Adrenal gland (tissue), 12 donors: ENCODE data around the gene SOX12. TPM values are rescaled to one million over a fixed set of nuclear protein-coding genes. Genes with fewer than 3 reads are reported as not detected.

Source experiments
- DNase-seq, 7 donors: peaks; one replicate each; pipeline ENCODE4 v3.0.0-alpha.2; 2019 to 2020
- H3K27ac ChIP-seq, 5 donors: fragments of 200-600 bp; sonication (generic) in 4 of 5; 1 replicate in 3 of 5; 2 replicates in 2 of 5; pipeline versions ENCODE4 v1.5.1 to v1.8.0; 2016 to 2020; ENCODE audit warnings: mild to moderate bottlenecking in 1 of 5
- H3K27me3 ChIP-seq: fragments of 200-600 bp; 2 replicates; pipeline ENCODE4 v1.8.0; 2021
- H3K36me3 ChIP-seq, 2 donors: fragments of 200-600 bp; replicated peaks in 1 of 2; 1 replicate in 1 of 2; 2 replicates in 1 of 2; pipeline versions ENCODE4 v1.5.1 to v1.8.0; 2018 to 2022
- H3K4me1 ChIP-seq, 2 donors: fragments of 200-600 bp; replicated peaks in 1 of 2; 1 replicate in 1 of 2; 2 replicates in 1 of 2; pipeline versions ENCODE4 v1.5.1 to v1.8.0; 2018 to 2021
- H3K4me3 ChIP-seq, 4 donors: fragments of 200-600 bp; sonication (generic) in 3 of 4; one replicate each; pipeline ENCODE4 v1.5.1; 2016 to 2018
- H3K9me3 ChIP-seq, 3 donors: fragments of 200-600 bp; sonication (generic) in 1 of 3; replicated peaks in 1 of 3; 1 replicate in 2 of 3; 2 replicates in 1 of 3; pipeline versions ENCODE4 v1.5.1 to v1.8.0; 2016 to 2021
- POLR2A ChIP-seq, 2 donors: fragments of 450-650 bp; IDR thresholded peaks; one replicate each; pipeline ENCODE4 v1.6.1; 2017; ENCODE audit warnings: antibody characterized with exemption in 2 of 2, mild to moderate bottlenecking in 2 of 2, moderate library complexity in 1 of 2
- WGBS, 4 donors: extraction: QIAGEN DNeasy Blood & Tissue Kit in 2 of 4; methylation state at CpG; one replicate each; pipeline versions ENCODE4 v1.1.5 to v1.1.7; 2013 to 2017; 5-methylcytosine and 5-hydroxymethylcytosine counted together
- intact Hi-C, 2 donors: fragments of 100-400 bp; cut with DNase I; formaldehyde crosslinking; loops; one replicate each; pipeline versions ENCODE4 v1.14.1 to v1.15.0; 2022 to 2023
- polyA plus RNA-seq, 3 donors: library from polyadenylated mRNA; stranded (reverse); fragments of 200-250 nt in 2 of 3; fragments of 350-450 nt in 1 of 3; fragmentation: Illumina TruSeq in 1 of 3; extraction: RNeasy Lipid Tissue Mini Kit (QIAGEN cat#74804) in 1 of 3; gene quantifications; one replicate each; pipeline ENCODE4 v1.2.3, GENCODE V29; 2013 to 2014
- total RNA-seq, 9 donors: library from RNA; depleted of rRNA in 4 of 9; stranded (reverse); fragments of >200 nt in 4 of 9; fragments of 120-200 nt in 1 of 9; fragmentation: NEBNext Ultra II Directional in 1 of 9; extraction: Animal tissue kit (Norgen Biotek cat#: 25700) in 1 of 9; gene quantifications; one replicate each; pipeline versions ENCODE4 v1.1.0 to v1.2.4, GENCODE V29; 2013 to 2023
- TF ChIP-seq, protein P1 (sequence below), 6 experiments: fragments of 450-650 bp in 4 of 6; fragments of 200-600 bp in 2 of 6; sonication (generic) in 1 of 6; IDR thresholded peaks; 1 replicate in 5 of 6; 2 replicates in 1 of 6; pipeline versions ENCODE4 v1.5.1 to v1.8.0; 2016 to 2021; ENCODE audit warnings: antibody characterized with exemption in 6 of 6, mild to moderate bottlenecking in 2 of 6, moderate library complexity in 1 of 6
- donor health status: healthy with polysubstance abuse.
- donor health status: Bipolar disorder and iron deficiency.
- donor health status: DM: yes; HTN: yes; CAD: no.
- donor health status: DM: no; HTN: no; CAD: no.
- donor health status: DM: no; HTN: no; CAD: no.
- donor health status: DM: yes; HTN: yes; CAD: no.

SOX12 gene
- total and polyA plus RNA-seq, 12 donors, result 2.0 to 38.8 (median 11.2) TPM

DNA sequence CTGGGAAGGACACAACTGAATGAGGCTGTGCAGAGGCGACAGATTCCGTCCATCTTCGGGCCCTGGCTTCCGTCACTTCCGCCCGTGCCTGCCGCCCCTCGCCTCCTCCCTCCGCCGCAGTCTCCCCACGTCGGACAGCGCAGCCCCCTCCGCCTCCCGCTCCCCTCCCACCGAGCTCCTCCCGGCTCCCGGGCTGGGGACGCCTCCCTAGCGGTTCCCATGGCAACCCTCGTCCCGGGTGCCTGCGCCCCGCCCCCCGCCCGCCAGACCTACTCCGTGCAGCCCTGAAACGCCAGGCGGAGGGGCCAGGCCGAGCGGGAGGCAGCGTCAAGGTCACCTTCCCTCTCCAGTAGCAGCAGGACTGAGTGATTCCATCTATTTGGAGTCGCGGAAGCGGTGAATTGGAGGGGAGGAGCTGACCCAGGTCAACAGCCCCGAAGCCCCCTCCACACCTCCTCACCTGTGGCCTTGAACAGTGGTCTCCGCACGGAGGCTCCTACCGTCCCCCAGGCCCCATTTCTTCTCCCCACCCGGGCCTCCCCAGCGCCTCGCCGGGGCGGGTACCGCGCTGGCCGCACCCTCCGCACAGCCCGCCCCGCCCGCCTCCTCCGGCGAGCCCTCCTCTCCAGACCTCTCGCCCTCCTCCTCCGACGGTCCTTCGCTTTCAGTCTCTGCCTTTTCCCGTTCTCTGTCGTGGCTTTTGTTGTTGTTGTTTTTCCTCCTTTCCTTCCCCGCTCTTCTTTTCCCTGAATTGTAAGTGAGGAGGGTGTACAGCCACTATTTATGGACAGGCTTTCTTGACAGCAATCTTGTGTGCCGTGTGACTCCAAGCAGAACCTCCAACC is 22.5 kb downstream of the SOX12 start:
- peak; percentile 95 to 98 (median 97) for DNase-seq
- Histone ChIP-seq H3K4me1 (peaks cover 0 to 11% of the 10 kb centered on the region in 2 donors), H3K36me3 (peaks cover 0 to 18% of the 10 kb centered on the region in 2 donors), H3K4me3 (peak overlapping the region; percentile 9 to 73 (median 57)), H3K9me3 (no peaks in the 10 kb centered on the region), H3K27ac (peak overlapping the region; percentile 57 to 96 (median 90)), H3K27me3 (no peaks in the 10 kb centered on the region)
- 0 to 2% (median 1%) methylated on average over 20 to 61 of the region's 61 CpGs for WGBS, 4 donors
- intact Hi-C loops, result no loop called here
- TF ChIP-seq POLR2A (IDR thresholded peaks at IDR 0.05), result peak; percentile 47 to 69
- TF ChIP-seq, protein P1, sequence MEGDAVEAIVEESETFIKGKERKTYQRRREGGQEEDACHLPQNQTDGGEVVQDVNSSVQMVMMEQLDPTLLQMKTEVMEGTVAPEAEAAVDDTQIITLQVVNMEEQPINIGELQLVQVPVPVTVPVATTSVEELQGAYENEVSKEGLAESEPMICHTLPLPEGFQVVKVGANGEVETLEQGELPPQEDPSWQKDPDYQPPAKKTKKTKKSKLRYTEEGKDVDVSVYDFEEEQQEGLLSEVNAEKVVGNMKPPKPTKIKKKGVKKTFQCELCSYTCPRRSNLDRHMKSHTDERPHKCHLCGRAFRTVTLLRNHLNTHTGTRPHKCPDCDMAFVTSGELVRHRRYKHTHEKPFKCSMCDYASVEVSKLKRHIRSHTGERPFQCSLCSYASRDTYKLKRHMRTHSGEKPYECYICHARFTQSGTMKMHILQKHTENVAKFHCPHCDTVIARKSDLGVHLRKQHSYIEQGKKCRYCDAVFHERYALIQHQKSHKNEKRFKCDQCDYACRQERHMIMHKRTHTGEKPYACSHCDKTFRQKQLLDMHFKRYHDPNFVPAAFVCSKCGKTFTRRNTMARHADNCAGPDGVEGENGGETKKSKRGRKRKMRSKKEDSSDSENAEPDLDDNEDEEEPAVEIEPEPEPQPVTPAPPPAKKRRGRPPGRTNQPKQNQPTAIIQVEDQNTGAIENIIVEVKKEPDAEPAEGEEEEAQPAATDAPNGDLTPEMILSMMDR (IDR thresholded peaks at IDR 0.05), result no peak

DNA sequence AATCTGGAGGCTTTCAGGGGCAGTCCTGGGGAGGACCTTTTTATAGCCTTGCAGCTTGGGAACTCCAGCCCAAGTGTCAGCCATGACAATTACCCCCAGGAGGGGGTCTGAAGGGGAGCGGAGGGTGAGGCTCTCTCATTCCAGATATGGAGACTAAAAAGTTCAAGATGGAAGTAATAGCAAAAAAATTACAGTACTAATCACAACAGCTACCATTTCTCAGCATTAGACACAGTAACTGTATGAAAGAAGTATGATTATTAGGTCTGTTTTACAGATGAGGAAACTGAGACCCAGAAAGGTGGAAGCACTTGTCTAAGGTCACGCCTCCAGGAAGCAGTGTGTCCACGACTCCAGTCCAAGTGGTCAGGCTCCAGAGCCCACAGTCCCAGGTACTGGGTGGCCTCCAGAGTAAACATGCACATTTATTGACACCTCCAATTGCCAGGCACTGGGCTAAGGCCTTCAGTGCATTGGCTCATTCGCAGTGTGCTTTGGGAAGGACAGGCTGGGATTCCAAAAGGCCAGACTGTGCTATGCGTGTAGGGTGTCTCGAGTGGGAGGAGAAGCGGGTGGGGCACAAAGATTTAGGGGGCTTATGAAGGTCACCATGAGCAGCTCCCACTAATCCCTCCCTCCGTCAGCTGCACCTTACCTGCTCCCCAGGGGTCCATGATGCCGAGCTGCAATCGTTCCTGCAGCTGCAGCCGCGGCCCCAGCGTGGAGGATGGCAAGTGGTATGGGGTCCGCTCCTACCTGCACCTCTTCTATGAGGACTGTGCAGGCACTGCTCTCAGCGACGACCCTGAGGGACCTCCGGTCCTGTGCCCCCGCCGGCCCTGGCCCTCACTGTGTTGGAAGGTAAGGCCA is 23.9 kb downstream of the SOX12 start:
- intact Hi-C loops, result no loop called here
- Histone ChIP-seq H3K4me3 (no peak overlapping the region), H3K9me3 (no peaks in the 10 kb centered on the region), H3K27me3 (no peaks in the 10 kb centered on the region), H3K4me1 (peaks cover 0 to 16% of the 10 kb centered on the region in 2 donors), H3K36me3 (peaks cover 0 to 26% of the 10 kb centered on the region in 2 donors), H3K27ac (no peak overlapping the region)
- 76 to 93% (median 90%) methylated on average over 8 to 19 of the region's 19 CpGs for WGBS, 4 donors
- peak in 1 of 7 donors; percentile 30 for DNase-seq
- TF ChIP-seq, protein P1 (IDR thresholded peaks at IDR 0.05), result no peak

DNA sequence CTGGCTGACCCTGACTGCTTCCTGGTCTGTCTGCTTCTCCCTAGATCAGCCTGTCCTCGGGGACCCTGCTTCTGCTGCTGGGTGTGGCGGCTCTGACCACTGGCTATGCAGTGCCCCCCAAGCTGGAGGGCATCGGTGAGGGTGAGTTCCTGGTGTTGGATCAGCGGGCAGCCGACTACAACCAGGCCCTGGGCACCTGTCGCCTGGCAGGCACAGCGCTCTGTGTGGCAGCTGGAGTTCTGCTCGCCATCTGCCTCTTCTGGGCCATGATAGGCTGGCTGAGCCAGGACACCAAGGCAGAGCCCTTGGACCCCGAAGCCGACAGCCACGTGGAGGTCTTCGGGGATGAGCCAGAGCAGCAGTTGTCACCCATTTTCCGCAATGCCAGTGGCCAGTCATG is 27.8 kb downstream of the SOX12 start:
- Histone ChIP-seq H3K27ac (no peak overlapping the region), H3K9me3 (no peaks in the 10 kb centered on the region), H3K4me3 (no peak overlapping the region), H3K36me3 (peaks cover 0 to 26% of the 10 kb centered on the region in 2 donors), H3K27me3 (no peaks in the 10 kb centered on the region), H3K4me1 (peaks cover 0 to 18% of the 10 kb centered on the region in 2 donors)
- no peak for DNase-seq
- intact Hi-C loops, result loop anchor here in 1 of 2 donors (5.0 kb wide), 1 partner anchor 119 kb away; no protein-coding TSS in a partner anchor
- WGBS, 4 donors, result 85 to 100% (median 85%) methylated on average over 2 to 13 of the region's 13 CpGs
- TF ChIP-seq POLR2A (IDR thresholded peaks at IDR 0.05), result no peak
- TF ChIP-seq, protein P1 (IDR thresholded peaks at IDR 0.05), result no peak
